ENCODE measurements around the gene HDAC3. TPM values are rescaled to one million over a fixed set of nuclear protein-coding genes. Genes with fewer than 3 reads are reported as not detected.

The HDAC3 gene
- polyA plus RNA-seq, 3 donors: 80.5 to 103 (median 82.3) TPM

- Histone ChIP-seq H3K27ac (ENCODE audit: low read depth in 1 of 2, low read length in 2 of 2) (peak overlapping the region in 1 of 2 donors; percentile 69), H3K9me3 (replicated peaks in 1 of 2; ENCODE audit: control insufficient read depth in 1 of 2, insufficient read depth in 1 of 2, low read length in 2 of 2) (peaks cover 0 to 6% of the 10 kb centered on the region in 2 donors), H2AFZ (ENCODE audit: insufficient read depth, low read depth, low read length, poor library complexity, severe bottlenecking) (no peak overlapping the region), H4K20me1 (ENCODE audit: insufficient read depth, low read length) (peaks cover 29% of the 10 kb centered on the region), H3K27me3 (ENCODE audit: control insufficient read depth in 2 of 2, insufficient read depth in 2 of 2, low read length in 2 of 2) (no peaks in the 10 kb centered on the region), H3K79me2 (ENCODE audit: insufficient read depth, low read length) (peaks cover 100% of the 10 kb centered on the region), H3K9ac (ENCODE audit: insufficient read depth, low read length, poor library complexity, severe bottlenecking) (no peak overlapping the region), H3K4me1 (ENCODE audit: control insufficient read depth in 1 of 2, insufficient read depth in 2 of 2, low read length in 2 of 2) (peaks cover 52 to 66% of the 10 kb centered on the region in 2 donors), H3K4me3 (replicated peaks in 1 of 3; ENCODE audit: low read depth in 2 of 3, low read length in 3 of 3) (no peak overlapping the region), H3K36me3 (replicated peaks in 1 of 2; ENCODE audit: control insufficient read depth in 1 of 2, insufficient read depth in 2 of 2, low read length in 2 of 2) (peaks cover 6 to 27% of the 10 kb centered on the region in 2 donors), H3K4me2 (replicated peaks; ENCODE audit: extremely low read depth, low read length, poor library complexity, severe bottlenecking) (no peak overlapping the region)
- H3K36me3 Mint-ChIP-seq: peaks cover 35 to 46% of the 10 kb centered on the region in 2 donors
- H3K27me3 Mint-ChIP-seq (ENCODE audit: low read depth in 3 of 3): no peaks in the 10 kb centered on the region
- peaks cover 58% of the 10 kb centered on the region for H3K4me1 Mint-ChIP-seq
- H3K27ac Mint-ChIP-seq: peak overlapping the region; percentile 83 to 94 (median 89)
- peaks cover 9 to 14% (median 10%) of the 10 kb centered on the region in 7 donors for H3K9me3 Mint-ChIP-seq
- intact Hi-C loops (cut with micrococcal nuclease): no loop called here
- H3K4me3 Mint-ChIP-seq: no peak overlapping the region
- WGBS (ENCODE audit: insufficient coverage): 0% methylated on average over 1 of the region's 2 CpGs
- TF ChIP-seq, protein P1, sequence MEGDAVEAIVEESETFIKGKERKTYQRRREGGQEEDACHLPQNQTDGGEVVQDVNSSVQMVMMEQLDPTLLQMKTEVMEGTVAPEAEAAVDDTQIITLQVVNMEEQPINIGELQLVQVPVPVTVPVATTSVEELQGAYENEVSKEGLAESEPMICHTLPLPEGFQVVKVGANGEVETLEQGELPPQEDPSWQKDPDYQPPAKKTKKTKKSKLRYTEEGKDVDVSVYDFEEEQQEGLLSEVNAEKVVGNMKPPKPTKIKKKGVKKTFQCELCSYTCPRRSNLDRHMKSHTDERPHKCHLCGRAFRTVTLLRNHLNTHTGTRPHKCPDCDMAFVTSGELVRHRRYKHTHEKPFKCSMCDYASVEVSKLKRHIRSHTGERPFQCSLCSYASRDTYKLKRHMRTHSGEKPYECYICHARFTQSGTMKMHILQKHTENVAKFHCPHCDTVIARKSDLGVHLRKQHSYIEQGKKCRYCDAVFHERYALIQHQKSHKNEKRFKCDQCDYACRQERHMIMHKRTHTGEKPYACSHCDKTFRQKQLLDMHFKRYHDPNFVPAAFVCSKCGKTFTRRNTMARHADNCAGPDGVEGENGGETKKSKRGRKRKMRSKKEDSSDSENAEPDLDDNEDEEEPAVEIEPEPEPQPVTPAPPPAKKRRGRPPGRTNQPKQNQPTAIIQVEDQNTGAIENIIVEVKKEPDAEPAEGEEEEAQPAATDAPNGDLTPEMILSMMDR (IDR thresholded peaks at IDR 0.05): no peak
- peak; percentile 54 to 88 (median 81) for DNase-seq
Measured at GRCh38 chr5:141597394-141597793, 39.3 kb downstream of the HDAC3 start.

- H3K4me1 ChIP-seq (ENCODE audit: control insufficient read depth in 1 of 2, insufficient read depth in 2 of 2, low read length in 2 of 2): peaks cover 49 to 66% of the 10 kb centered on the region in 2 donors
- WGBS (ENCODE audit: insufficient coverage): no CpG with 5 or more reads among the region's 1 CpG
- H3K4me3 Mint-ChIP-seq: no peak overlapping the region
- H3K27ac ChIP-seq (ENCODE audit: low read depth in 1 of 2, low read length in 2 of 2): peak overlapping the region in 1 of 2 donors; percentile 69
- no peak overlapping the region for H3K9ac ChIP-seq (ENCODE audit: insufficient read depth, low read length, poor library complexity, severe bottlenecking)
- H3K27me3 Mint-ChIP-seq (ENCODE audit: low read depth in 3 of 3): no peaks in the 10 kb centered on the region
- H3K4me2 ChIP-seq (replicated peaks; ENCODE audit: extremely low read depth, low read length, poor library complexity, severe bottlenecking): no peak overlapping the region
- no peak overlapping the region for H3K4me3 ChIP-seq (replicated peaks in 1 of 3; ENCODE audit: low read depth in 2 of 3, low read length in 3 of 3)
- DNase-seq: no peak
- peaks cover 100% of the 10 kb centered on the region for H3K79me2 ChIP-seq (ENCODE audit: insufficient read depth, low read length)
- no peaks in the 10 kb centered on the region for H3K27me3 ChIP-seq (ENCODE audit: control insufficient read depth in 2 of 2, insufficient read depth in 2 of 2, low read length in 2 of 2)
- peaks cover 29% of the 10 kb centered on the region for H4K20me1 ChIP-seq (ENCODE audit: insufficient read depth, low read length)
- intact Hi-C loops (cut with micrococcal nuclease): no loop called here
- peak overlapping the region; percentile 72 to 94 (median 88) for H3K27ac Mint-ChIP-seq
- H3K9me3 Mint-ChIP-seq: peaks cover 9 to 14% (median 10%) of the 10 kb centered on the region in 7 donors
- peaks cover 57% of the 10 kb centered on the region for H3K4me1 Mint-ChIP-seq
- peaks cover 6 to 27% of the 10 kb centered on the region in 2 donors for H3K36me3 ChIP-seq (replicated peaks in 1 of 2; ENCODE audit: control insufficient read depth in 1 of 2, insufficient read depth in 2 of 2, low read length in 2 of 2)
- no peak overlapping the region for H2AFZ ChIP-seq (ENCODE audit: insufficient read depth, low read depth, low read length, poor library complexity, severe bottlenecking)
- H3K36me3 Mint-ChIP-seq: peaks cover 35 to 46% of the 10 kb centered on the region in 2 donors
- H3K9me3 ChIP-seq (replicated peaks in 1 of 2; ENCODE audit: control insufficient read depth in 1 of 2, insufficient read depth in 1 of 2, low read length in 2 of 2): peaks cover 0 to 6% of the 10 kb centered on the region in 2 donors
- TF ChIP-seq, protein P1 (IDR thresholded peaks at IDR 0.05): no peak
Measured at GRCh38 chr5:141596867-141597266, 39.8 kb downstream of the HDAC3 start.

Measured in CD14-positive monocyte (primary cell).